Fibroblast of lung (primary cell): ENCODE results near the gene PSRC1. TPM values are rescaled to one million over a fixed set of nuclear protein-coding genes. Genes with fewer than 3 reads are reported as not detected.

ENCODE experiments used
- DNase-seq, 2 donors: peaks; one replicate each; pipeline versions ENCODE4 v3.0.0 to v3.0.0-alpha.2; 2010; ENCODE audit warnings: low read depth in 2 of 2
- H2AFZ ChIP-seq: 2 replicates; pipeline ENCODE4 v1.5.1; 2012; ENCODE audit warnings: low read length, control low read depth, inconsistent platforms
- H3K27ac ChIP-seq: 2 replicates; pipeline ENCODE4 v1.5.1; 2011; ENCODE audit warnings: low read length, control low read depth; ENCODE audit not compliant: insufficient read depth
- H3K27me3 ChIP-seq: 2 replicates; pipeline ENCODE4 v1.5.1; 2011; ENCODE audit warnings: mild to moderate bottlenecking, low read length; ENCODE audit not compliant: control insufficient read depth, insufficient read depth
- H3K36me3 ChIP-seq: 2 replicates; pipeline ENCODE4 v1.5.1; 2011; ENCODE audit warnings: low read length; ENCODE audit not compliant: control insufficient read depth, insufficient read depth
- H3K4me1 ChIP-seq: 2 replicates; pipeline ENCODE4 v1.5.1; 2011; ENCODE audit warnings: low read length; ENCODE audit not compliant: control insufficient read depth, insufficient read depth; ENCODE audit errors: extremely low read depth
- H3K4me2 ChIP-seq: 2 replicates; pipeline ENCODE4 v1.5.1; 2011; ENCODE audit warnings: low read length, control low read depth; ENCODE audit not compliant: insufficient read depth; ENCODE audit errors: extremely low read depth
- H3K4me3 ChIP-seq, 4 experiments: fragments of 200-600 bp in 1 of 4; sonication (generic) in 1 of 4; replicated peaks in 1 of 4; 2 replicates each; pipeline ENCODE4 v1.5.1; 2011 to 2016; ENCODE audit warnings: low read length in 4 of 4, low read depth in 3 of 4, mild to moderate bottlenecking in 3 of 4, control low read depth in 2 of 4, inconsistent platforms in 1 of 4, mixed read lengths in 1 of 4; ENCODE audit not compliant: insufficient read depth in 1 of 4; ENCODE audit errors: control extremely low read depth in 1 of 4
- H3K79me2 ChIP-seq: 2 replicates; pipeline ENCODE4 v1.5.1; 2012; ENCODE audit warnings: mild to moderate bottlenecking, low read length, inconsistent platforms; ENCODE audit not compliant: control insufficient read depth, insufficient read depth
- H3K9ac ChIP-seq: 2 replicates; pipeline ENCODE4 v1.5.1; 2011; ENCODE audit warnings: mild to moderate bottlenecking, low read length, control low read depth; ENCODE audit not compliant: insufficient read depth
- H3K9me3 ChIP-seq: 2 replicates; pipeline ENCODE4 v1.5.1; 2012; ENCODE audit warnings: low read depth, low read length; ENCODE audit not compliant: control insufficient read depth, insufficient read depth
- H4K20me1 ChIP-seq: 2 replicates; pipeline ENCODE4 v1.5.1; 2011; ENCODE audit warnings: low read length; ENCODE audit not compliant: control insufficient read depth, insufficient read depth; ENCODE audit errors: extremely low read depth
- CTCF ChIP-seq, 2 donors: IDR thresholded peaks in 1 of 2; conservative IDR thresholded peaks in 1 of 2; 1 replicate in 1 of 2; 2 replicates in 1 of 2; pipeline ENCODE4 v1.5.1; 2011 to 2012; ENCODE audit warnings: low read length in 2 of 2, control low read depth in 1 of 2, inconsistent platforms in 1 of 2, low read depth in 1 of 2, mild to moderate bottlenecking in 1 of 2
- EZH2 ChIP-seq: IDR thresholded peaks from 2 replicates; pipeline ENCODE4 v1.5.1; 2012; ENCODE audit warnings: low read length, control low read depth, mild to moderate bottlenecking; ENCODE audit errors: missing control alignments
- polyA plus RNA-seq, 2 donors: library from polyadenylated mRNA; depleted of rRNA in 1 of 2; stranded (reverse) in 1 of 2; unstranded in 1 of 2; fragments of >200 nt; gene quantifications; 2 replicates each; pipeline ENCODE4 v1.2.1, GENCODE V29; 2011 to 2012; ENCODE audit warnings: missing spikeins in 1 of 2
- total RNA-seq: library from RNA; depleted of rRNA; stranded (reverse); fragments of >200 nt; gene quantifications from 2 replicates; pipeline ENCODE4 v1.2.1, GENCODE V29; 2014

PSRC1 gene
- total and polyA plus RNA-seq, 2 donors (not counting 1 experiment from before 2014, with no cell fraction given), result 8.3 to 9.9 TPM

GRCh38 chr1:109263597-109264378 is 19.2 kb downstream of the PSRC1 start:
- Histone ChIP-seq H3K9me3 (no peaks in the 10 kb centered on the region), H3K27me3 (no peaks in the 10 kb centered on the region), H3K36me3 (no peaks in the 10 kb centered on the region), H3K4me3 (no peak overlapping the region), H3K27ac (no peak overlapping the region), H2AFZ (no peak overlapping the region), H3K9ac (no peak overlapping the region), H3K4me2 (no peak overlapping the region), H3K79me2 (no peaks in the 10 kb centered on the region), H3K4me1 (no peaks in the 10 kb centered on the region), H4K20me1 (no peaks in the 10 kb centered on the region)
- DNase-seq, result peak; percentile 71 to 89
- peak; percentile 90 to 93 for TF ChIP-seq CTCF (conservative IDR thresholded peaks at IDR 0.05 in 1 of 2, IDR thresholded peaks at IDR 0.05 in 1 of 2; ENCODE audit: low read depth in 1 of 2, low read length in 2 of 2)
- TF ChIP-seq EZH2, result no peak

DNA sequence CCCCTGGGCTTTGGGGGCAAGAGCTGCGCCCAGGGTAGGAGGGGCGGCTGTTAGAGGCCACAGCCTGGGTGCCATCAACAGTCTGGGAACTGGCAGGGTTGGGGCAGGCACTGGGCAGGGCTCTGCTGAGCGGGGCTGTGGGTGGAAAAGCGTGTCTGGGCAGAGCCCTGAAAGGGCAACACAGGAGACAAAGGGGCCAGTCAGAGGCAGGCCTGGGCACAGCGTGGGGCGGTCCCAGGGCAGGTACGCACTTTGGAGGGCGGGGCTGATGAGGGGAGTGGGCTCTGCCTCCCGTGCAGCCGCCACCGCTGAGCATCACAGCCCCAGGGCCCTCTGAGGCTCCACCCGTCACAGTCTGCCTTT is 19.7 kb downstream of the PSRC1 start:
- TF ChIP-seq CTCF (conservative IDR thresholded peaks at IDR 0.05 in 1 of 2, IDR thresholded peaks at IDR 0.05 in 1 of 2; ENCODE audit: low read depth in 1 of 2, low read length in 2 of 2), result no peak
- no peak for TF ChIP-seq EZH2
- Histone ChIP-seq H3K36me3 (no peaks in the 10 kb centered on the region), H2AFZ (no peak overlapping the region), H3K4me3 (no peak overlapping the region), H3K4me2 (no peak overlapping the region), H4K20me1 (no peaks in the 10 kb centered on the region), H3K9me3 (no peaks in the 10 kb centered on the region), H3K27ac (no peak overlapping the region), H3K9ac (no peak overlapping the region), H3K79me2 (no peaks in the 10 kb centered on the region), H3K27me3 (no peaks in the 10 kb centered on the region), H3K4me1 (no peaks in the 10 kb centered on the region)
- no peak for DNase-seq

- DNase-seq, result no peak
- Histone ChIP-seq H3K9me3 (no peaks in the 10 kb centered on the region), H3K4me2 (no peak overlapping the region), H3K36me3 (no peaks in the 10 kb centered on the region), H3K79me2 (no peaks in the 10 kb centered on the region), H3K4me3 (no peak overlapping the region), H3K27ac (no peak overlapping the region), H3K27me3 (no peaks in the 10 kb centered on the region), H3K9ac (no peak overlapping the region), H4K20me1 (no peaks in the 10 kb centered on the region), H3K4me1 (no peaks in the 10 kb centered on the region), H2AFZ (no peak overlapping the region)
- no peak for TF ChIP-seq CTCF (conservative IDR thresholded peaks at IDR 0.05 in 1 of 2, IDR thresholded peaks at IDR 0.05 in 1 of 2; ENCODE audit: low read depth in 1 of 2, low read length in 2 of 2)
- no peak for TF ChIP-seq EZH2
Observed at GRCh38 chr1:109262231-109263055, 20.5 kb downstream of the PSRC1 start.
